ENCODE data around the gene LMBRD2. TPM values are rescaled to one million over a fixed set of nuclear protein-coding genes. Genes with fewer than 3 reads are reported as not detected.

Gene LMBRD2
- total and polyA plus RNA-seq, 2 experiments from 2014 or later: 4.4 to 6.2 TPM

DNA sequence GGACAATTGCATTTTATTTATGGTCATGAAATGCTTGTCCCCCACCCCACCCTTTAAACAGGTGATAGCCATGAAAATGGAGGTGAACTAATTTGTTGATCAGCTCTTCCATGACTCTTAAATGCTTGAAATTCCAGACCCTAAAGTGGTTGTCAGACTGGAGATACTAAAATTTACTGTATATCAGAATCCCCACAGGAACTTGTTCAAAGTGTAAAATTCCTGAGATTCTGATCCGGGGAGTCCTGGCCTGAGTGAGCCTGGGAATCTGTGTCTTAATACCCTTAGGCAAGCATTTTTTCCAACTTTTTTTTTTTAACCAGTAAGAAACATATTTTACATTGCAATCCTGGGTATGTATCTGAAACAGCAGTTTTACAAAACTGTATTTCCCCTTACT, 4.9 kb upstream of the LMBRD2 start (continued):
- TF ChIP-seq, protein P1, sequence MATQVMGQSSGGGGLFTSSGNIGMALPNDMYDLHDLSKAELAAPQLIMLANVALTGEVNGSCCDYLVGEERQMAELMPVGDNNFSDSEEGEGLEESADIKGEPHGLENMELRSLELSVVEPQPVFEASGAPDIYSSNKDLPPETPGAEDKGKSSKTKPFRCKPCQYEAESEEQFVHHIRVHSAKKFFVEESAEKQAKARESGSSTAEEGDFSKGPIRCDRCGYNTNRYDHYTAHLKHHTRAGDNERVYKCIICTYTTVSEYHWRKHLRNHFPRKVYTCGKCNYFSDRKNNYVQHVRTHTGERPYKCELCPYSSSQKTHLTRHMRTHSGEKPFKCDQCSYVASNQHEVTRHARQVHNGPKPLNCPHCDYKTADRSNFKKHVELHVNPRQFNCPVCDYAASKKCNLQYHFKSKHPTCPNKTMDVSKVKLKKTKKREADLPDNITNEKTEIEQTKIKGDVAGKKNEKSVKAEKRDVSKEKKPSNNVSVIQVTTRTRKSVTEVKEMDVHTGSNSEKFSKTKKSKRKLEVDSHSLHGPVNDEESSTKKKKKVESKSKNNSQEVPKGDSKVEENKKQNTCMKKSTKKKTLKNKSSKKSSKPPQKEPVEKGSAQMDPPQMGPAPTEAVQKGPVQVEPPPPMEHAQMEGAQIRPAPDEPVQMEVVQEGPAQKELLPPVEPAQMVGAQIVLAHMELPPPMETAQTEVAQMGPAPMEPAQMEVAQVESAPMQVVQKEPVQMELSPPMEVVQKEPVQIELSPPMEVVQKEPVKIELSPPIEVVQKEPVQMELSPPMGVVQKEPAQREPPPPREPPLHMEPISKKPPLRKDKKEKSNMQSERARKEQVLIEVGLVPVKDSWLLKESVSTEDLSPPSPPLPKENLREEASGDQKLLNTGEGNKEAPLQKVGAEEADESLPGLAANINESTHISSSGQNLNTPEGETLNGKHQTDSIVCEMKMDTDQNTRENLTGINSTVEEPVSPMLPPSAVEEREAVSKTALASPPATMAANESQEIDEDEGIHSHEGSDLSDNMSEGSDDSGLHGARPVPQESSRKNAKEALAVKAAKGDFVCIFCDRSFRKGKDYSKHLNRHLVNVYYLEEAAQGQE (IDR thresholded peaks at IDR 0.05; ENCODE audit: unreplicated experiment): no peak
- no peak for TF ChIP-seq ZNF114 (CRISPR knock-in tag; IDR thresholded peaks at IDR 0.05)

DNA sequence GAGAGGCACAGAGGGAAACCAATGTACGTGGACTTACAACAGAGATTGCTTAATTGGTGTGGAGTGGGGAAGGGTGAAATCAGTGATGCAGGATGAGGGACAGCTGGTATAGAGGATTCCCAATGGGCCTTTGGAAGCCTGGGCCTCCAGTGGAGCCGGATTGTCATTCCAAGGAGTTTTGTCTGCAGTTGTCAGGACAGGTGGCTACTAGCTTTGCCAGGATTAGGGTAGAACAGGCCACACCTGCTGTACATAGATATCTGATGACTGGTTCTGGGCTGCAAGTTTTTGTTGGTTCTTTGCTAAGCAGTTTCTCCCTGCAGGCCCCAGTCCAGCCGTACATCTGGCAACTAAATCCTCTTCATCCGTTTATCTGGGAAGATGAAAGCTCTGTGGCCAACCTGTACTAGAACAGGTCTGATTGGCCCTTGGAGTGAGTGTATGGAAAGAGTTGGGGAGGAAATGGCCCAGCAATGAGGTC, 4.5 kb upstream of the LMBRD2 start:
- H3K36me3 ChIP-seq (ENCODE audit: insufficient read depth): peaks cover 13% of the 10 kb centered on the region; the same call in 1 of the 2 replicates
- Mint-ChIP-seq H3K4me1 (peaks cover 10% of the 10 kb centered on the region; the same call in 2 of the 3 replicates), H3K27me3 (ENCODE audit: insufficient read depth, low read depth, poor library complexity) (no peaks in the 10 kb centered on the region), H3K27ac (no peak overlapping the region; the same call in 1 of the 2 replicates), H3K36me3 (ENCODE audit: low read depth) (peaks cover 68% of the 10 kb centered on the region), H3K4me3 (no peak overlapping the region), H3K9me3 (no peaks in the 10 kb centered on the region)
- no peaks in the 10 kb centered on the region for H3F3A ChIP-seq (replicated peaks; ENCODE audit: low read depth)
- no peak overlapping the region for H3K4me3 ChIP-seq
- no peaks in the 10 kb centered on the region for H3K27me3 ChIP-seq (ENCODE audit: insufficient read depth)
- no peak overlapping the region for H3K27ac ChIP-seq (ENCODE audit: low read depth)
- H2AFZ ChIP-seq: no peak overlapping the region
- DNase-seq (ENCODE audit: low spot score) (no peak), ATAC-seq (no peak)
- peaks cover 50% of the 10 kb centered on the region for H3K79me2 ChIP-seq (replicated peaks; ENCODE audit: insufficient read depth)
- H4K20me1 ChIP-seq (replicated peaks; ENCODE audit: insufficient read depth): peaks cover 8% of the 10 kb centered on the region
- H3K4me1 ChIP-seq (ENCODE audit: insufficient read depth): no peaks in the 10 kb centered on the region; the same call in 1 of the 2 replicates
- H3K4me2 ChIP-seq: no peak overlapping the region
- no peaks in the 10 kb centered on the region for H3K9me2 ChIP-seq (ENCODE audit: insufficient read depth)
- TF ChIP-seq, protein P2, sequence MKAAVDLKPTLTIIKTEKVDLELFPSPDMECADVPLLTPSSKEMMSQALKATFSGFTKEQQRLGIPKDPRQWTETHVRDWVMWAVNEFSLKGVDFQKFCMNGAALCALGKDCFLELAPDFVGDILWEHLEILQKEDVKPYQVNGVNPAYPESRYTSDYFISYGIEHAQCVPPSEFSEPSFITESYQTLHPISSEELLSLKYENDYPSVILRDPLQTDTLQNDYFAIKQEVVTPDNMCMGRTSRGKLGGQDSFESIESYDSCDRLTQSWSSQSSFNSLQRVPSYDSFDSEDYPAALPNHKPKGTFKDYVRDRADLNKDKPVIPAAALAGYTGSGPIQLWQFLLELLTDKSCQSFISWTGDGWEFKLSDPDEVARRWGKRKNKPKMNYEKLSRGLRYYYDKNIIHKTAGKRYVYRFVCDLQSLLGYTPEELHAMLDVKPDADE (IDR thresholded peaks at IDR 0.05): no peak
- no peak for TF ChIP-seq CREB1 (CRISPR knock-in tag; IDR thresholded peaks at IDR 0.05; ENCODE audit: low read depth)
- no peak for TF ChIP-seq POLR2AphosphoS5 (IDR thresholded peaks at IDR 0.05; ENCODE audit: low read depth)
- TF ChIP-seq, protein P1 (IDR thresholded peaks at IDR 0.05; ENCODE audit: unreplicated experiment): no peak
- TF ChIP-seq EZH2 (IDR thresholded peaks at IDR 0.05; ENCODE audit: low read depth, unreplicated experiment): no peak
- TF ChIP-seq EZH2phosphoT487 (IDR thresholded peaks at IDR 0.05; ENCODE audit: unreplicated experiment): no peak
- no peak for TF ChIP-seq NANOG (IDR thresholded peaks at IDR 0.05; ENCODE audit: borderline replicate concordance)
- no peak for TF ChIP-seq ZNF114 (CRISPR knock-in tag; IDR thresholded peaks at IDR 0.05)
- TF ChIP-seq, protein P3, sequence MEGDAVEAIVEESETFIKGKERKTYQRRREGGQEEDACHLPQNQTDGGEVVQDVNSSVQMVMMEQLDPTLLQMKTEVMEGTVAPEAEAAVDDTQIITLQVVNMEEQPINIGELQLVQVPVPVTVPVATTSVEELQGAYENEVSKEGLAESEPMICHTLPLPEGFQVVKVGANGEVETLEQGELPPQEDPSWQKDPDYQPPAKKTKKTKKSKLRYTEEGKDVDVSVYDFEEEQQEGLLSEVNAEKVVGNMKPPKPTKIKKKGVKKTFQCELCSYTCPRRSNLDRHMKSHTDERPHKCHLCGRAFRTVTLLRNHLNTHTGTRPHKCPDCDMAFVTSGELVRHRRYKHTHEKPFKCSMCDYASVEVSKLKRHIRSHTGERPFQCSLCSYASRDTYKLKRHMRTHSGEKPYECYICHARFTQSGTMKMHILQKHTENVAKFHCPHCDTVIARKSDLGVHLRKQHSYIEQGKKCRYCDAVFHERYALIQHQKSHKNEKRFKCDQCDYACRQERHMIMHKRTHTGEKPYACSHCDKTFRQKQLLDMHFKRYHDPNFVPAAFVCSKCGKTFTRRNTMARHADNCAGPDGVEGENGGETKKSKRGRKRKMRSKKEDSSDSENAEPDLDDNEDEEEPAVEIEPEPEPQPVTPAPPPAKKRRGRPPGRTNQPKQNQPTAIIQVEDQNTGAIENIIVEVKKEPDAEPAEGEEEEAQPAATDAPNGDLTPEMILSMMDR (conservative IDR thresholded peaks at IDR 0.05; ENCODE audit: low read depth in 2 of 2): no peak
- no peak for TF ChIP-seq STAT1 (IDR thresholded peaks at IDR 0.05; ENCODE audit: unreplicated experiment)
